HG03432 (cell line): ENCODE results near the gene SCAMP5.

Experiments
- ATAC-seq: cut with Tn5 transposase; IDR thresholded peaks from one replicate; pipeline ENCODE4 v1.9.1; 2021; ENCODE audit warnings: mild to moderate bottlenecking, moderate library complexity; ENCODE audit not compliant: unreplicated experiment

The SCAMP5 gene

GRCh38 chr15:75021341-75021740 lies 26.0 kb downstream of the SCAMP5 start:
- no peak for ATAC-seq

DNA sequence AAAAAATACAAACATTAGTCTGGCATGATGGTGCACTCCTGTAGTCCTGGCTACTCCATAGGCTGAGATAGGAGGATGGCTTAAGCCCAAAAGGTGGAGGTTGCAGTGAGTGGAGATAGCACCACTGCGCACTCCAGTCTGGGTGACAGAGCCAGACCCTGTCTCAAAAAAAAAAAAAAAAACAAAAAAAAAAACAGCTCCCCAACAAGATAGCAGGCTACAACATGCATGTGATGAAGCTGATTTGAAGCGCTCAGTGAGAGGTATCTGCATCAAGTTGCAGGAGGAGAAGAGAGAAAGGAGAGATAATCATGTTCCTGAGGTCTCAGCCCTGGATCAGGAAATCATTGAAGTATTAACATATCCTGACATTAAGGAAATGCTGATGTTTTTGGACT lies 27.4 kb downstream of the SCAMP5 start:
- no peak for ATAC-seq

GRCh38 chr15:75023181-75023871 lies 28.0 kb downstream of the SCAMP5 start, which contains the start of gene PPCDC:
Gene PPCDC (plus strand): TSS chr15:75023590. CDS start chr15:75028319, 4,729 bp downstream.
- ATAC-seq: peak; percentile 95

GRCh38 chr15:75023872-75024636 lies 28.7 kb downstream of the SCAMP5 start:
- no peak for ATAC-seq

GRCh38 chr15:75025107-75025506 lies 29.7 kb downstream of the SCAMP5 start:
- ATAC-seq: no peak

- ATAC-seq: no peak
Observed at GRCh38 chr15:75025548-75026260, 30.3 kb downstream of the SCAMP5 start.

GRCh38 chr15:75027551-75027950 lies 32.2 kb downstream of the SCAMP5 start:
- no peak for ATAC-seq

DNA sequence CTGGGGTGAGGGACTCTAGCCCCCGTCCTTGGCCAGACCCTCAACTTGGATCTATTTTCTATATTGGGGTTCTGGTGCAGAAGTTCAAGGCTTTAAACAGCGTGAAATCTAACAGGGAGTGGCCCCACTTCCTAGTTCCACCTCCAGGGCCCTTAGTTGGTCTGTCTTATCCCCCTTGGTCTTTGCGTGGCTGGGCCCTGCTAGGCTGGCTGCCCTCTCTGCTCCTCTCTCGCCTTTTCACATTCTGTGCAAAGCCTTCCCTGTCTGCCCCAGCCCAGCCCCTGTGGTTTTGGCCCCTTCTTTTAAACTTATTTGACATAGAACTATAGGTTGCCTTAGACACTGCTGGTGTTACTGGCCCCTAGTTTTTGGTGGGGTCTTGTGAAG lies 33.6 kb downstream of the SCAMP5 start:
- peak; percentile 21 for ATAC-seq

DNA sequence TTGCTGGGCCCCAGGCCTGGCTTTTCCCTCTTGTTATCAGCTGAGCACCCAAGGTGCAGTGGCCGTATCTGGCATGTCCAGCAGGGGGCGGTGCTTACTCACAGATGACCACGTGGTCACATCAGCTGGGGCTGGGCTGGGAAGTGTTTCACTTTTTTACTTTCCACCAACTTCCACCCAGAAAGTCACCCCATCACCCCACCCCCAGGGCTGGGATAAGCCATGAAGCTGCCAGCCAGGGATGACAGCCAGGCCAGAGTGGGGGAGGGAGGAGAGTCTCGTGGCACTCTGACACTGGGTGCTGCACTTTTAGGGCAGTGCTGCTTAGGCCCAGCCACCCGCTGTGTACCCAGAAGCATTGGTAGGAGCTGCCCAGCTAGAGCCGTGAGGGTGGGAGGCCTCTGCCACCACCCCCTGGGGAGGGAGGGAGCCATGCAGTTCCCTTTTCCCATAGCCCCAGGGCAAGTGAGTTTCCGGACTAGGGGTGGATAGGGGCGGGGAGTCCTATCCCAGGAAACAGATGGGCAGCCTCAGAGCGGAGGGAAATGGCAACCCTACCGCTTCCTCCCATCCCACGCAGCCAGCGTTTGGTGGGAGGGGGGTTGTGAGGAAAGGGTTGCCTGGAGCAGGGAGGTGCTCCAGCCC lies 34.1 kb downstream of the SCAMP5 start:
- peak; percentile 66 for ATAC-seq

DNA sequence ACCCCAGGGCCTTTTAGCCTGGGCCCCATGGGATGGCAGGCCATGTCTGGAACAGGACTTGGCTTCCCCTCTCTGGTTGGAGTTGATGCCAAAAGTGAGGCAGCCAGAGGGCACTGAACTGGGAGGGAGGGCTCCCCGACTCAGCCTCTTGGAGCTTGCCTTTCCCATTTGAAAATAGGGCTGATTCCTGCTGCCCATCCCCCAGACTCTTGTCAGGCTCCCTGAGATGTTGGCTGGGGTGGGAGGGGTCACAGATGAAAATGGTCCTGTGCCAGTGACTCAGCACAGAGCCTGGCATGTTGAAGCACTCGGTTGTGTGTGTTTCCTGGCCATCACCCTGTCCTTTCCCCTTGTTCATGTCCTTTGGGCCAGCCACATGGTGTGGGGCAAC lies 34.7 kb downstream of the SCAMP5 start:
- ATAC-seq: no peak

- no peak for ATAC-seq
Observed at GRCh38 chr15:75030424-75030823, 35.1 kb downstream of the SCAMP5 start.

DNA sequence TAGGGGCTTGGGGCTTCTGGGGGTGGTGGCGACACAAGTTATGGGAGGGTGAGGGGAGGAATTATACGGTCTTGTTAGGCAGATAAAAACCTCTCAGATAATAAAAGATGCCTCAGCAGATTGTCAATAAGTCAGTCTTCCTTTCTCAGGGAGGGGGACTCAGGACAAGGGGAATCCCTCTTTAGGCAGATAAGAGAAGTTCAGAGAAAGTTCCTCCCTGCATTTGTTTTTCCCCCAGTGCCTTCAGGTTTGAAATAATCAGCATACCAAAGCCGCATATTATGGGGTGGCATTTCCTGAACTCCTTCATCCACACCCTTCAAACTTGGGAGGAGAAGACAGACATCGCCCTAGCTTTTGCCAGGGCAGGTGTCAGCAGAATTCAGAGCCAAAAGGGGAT lies 36.5 kb downstream of the SCAMP5 start:
- ATAC-seq: no peak

GRCh38 chr15:75032395-75032794 lies 37.0 kb downstream of the SCAMP5 start:
- ATAC-seq: no peak

GRCh38 chr15:75033809-75034208 lies 38.4 kb downstream of the SCAMP5 start:
- ATAC-seq: no peak

GRCh38 chr15:75034615-75035014 lies 39.3 kb downstream of the SCAMP5 start:
- no peak for ATAC-seq

DNA sequence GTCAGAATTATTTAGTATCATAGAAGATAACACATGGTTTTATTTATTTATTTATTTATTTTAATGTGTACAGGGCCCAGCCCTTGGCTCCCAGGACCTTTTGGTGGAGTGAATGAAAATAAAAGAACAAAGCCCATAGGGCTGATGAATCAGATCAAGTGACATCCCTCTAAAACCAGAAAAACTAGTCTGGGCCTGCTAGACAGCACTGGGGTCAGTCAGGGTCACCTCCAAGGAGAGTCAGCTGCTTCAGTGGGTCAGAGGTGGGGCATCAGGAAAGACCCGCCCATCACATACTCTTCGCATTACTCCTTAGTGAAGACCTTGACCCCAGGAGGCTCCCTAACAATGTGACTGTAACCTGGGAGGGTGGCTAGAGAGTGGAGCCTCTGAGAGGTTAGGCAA lies 40.9 kb downstream of the SCAMP5 start:
- ATAC-seq: no peak

DNA sequence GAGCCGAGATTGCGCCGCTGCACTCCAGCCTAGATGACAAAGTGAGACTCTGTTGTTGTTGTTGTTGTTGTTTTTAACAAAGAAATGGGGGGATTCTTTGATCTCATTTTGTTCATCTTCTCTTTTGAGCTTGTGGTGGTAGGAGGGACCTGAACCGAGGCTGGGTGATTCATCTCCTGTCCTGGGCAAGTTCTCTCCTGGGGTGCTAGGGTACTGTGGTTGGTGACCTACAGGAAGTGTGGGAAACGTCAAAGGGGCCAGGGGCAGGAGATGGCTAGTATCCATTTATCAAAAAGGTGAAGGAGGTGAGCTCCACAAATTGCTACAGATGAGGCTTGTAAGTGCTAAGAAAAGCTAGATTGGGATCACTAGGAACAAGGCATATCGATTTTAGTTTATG lies 42.3 kb downstream of the SCAMP5 start:
- no peak for ATAC-seq

DNA sequence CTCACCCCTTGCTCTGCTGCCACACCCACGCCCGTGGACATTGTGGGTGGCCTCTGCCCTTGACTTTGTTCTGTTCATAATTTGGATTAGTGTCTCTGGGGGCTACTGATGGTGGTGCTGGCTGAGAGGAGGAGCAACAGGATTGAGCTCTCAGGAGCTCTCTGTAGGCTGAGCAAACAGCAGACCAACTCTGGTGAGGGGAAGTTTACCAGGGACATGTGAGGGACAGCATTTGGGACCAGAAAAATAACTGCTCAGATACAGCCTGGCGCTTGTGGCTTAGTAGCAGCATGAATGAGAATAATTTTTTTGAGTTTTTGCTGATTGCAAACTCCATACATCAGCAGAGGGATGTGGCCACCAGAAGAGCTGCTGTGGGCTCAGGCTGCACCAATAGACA lies 42.9 kb downstream of the SCAMP5 start:
- no peak for ATAC-seq

DNA sequence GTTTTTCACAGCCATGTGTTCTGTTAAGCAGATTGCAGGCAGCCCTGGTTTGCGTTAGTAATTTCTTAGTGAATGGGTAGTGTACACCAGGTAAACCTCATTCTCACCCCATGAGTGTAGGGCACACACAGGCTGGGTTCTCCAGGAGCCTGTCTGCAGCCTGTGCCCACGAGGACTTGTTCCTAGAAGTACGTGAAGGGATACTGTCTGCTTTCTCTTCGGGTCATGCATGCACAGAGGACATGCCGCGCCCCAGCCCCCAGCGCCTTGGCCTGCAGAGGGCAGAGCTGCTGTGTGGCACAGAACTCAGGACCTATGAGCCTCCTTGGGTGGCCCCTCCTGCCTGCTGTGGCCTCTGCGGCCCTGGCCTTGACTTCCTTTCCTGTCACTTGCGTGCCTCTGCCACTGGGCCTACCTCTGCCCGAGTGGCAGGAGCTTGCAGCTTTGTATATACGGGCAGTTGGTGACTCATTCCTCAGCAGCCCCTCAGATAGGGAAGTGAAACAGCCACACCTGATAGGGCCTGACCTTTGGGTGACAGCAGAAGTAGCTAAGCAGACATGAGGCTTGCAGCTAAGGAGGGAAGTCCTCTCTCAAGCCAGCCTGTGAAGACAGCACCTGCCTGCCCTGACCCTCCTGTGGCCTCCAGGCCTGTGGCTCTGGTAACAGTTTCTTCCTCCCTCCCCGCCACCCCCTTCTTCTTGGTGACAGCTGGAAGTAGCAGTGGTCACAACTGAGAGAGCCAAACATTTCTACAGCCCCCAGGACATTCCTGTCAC lies 47.6 kb downstream of the SCAMP5 start:
- ATAC-seq: peak; percentile 72

DNA sequence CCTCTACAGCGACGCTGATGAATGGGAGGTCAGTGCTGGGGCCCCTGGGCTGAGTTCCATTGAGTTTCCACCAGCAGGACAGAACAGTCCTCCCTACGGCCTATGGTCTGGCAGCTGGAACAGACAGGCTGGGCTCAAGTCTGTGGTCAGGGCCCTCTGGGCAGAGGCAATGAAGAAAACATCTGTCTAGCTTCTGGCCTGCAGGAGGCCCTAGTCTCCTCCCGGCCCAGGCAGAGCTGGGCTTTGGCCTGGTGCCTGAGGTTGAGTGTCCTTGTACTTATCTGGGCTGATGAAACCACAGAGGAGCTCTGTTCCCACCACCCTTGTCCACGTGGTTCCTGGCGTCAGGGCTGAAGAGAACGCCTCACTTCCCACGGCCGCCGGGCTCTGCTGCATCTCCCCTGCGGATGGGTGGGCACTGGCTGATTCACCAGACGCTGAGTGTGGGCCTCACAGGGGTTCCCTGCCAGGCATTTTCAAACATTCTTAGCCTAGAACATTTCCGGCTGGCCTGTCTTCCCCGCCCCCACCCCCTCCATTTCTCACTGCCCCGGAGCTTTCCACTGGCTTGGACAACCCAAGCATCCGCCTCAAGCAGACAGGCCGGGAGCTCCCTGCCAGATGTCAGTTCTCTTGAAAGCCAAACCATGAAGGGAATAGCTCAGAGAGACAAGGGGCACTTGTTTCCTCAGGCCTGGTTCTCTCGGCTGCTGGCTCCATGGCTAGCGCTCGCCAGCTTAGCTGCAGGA lies 48.3 kb downstream of the SCAMP5 start:
- peak; percentile 26 for ATAC-seq
